Mesenchymal stem cell (in vitro differentiated cells and primary cell): ENCODE measurements around the gene RAB18.

Source experiments
- DNase-seq: peaks from one replicate; pipeline ENCODE4 v3.0.0-alpha.2; 2013
- H2AFZ ChIP-seq: one replicate; pipeline ENCODE4 v1.6.1; 2013; ENCODE audit warnings: low read depth, mild to moderate bottlenecking, control low read depth, inconsistent platforms, low read length, moderate library complexity
- H2AK5ac ChIP-seq: 2 replicates; pipeline ENCODE4 v1.6.1; 2013; ENCODE audit warnings: low read length, moderate library complexity, mild to moderate bottlenecking, inconsistent platforms; ENCODE audit not compliant: severe bottlenecking
- H2BK120ac ChIP-seq: one replicate; pipeline ENCODE4 v1.6.1; 2013; ENCODE audit warnings: low read depth, mild to moderate bottlenecking, inconsistent platforms, low read length, moderate library complexity
- H2BK12ac ChIP-seq, 2 experiments: one replicate each; pipeline ENCODE4 v1.6.1; 2013; ENCODE audit warnings: inconsistent platforms in 2 of 2, low read length in 2 of 2, mild to moderate bottlenecking in 2 of 2, moderate library complexity in 2 of 2, control low read depth in 1 of 2
- H2BK15ac ChIP-seq: one replicate; pipeline ENCODE4 v1.6.1; 2013; ENCODE audit warnings: mild to moderate bottlenecking, low read depth, inconsistent platforms; ENCODE audit not compliant: poor library complexity, severe bottlenecking
- H2BK5ac ChIP-seq: 2 replicates; pipeline ENCODE4 v1.6.1; 2013; ENCODE audit warnings: low read depth, mild to moderate bottlenecking, low read length, control low read depth, inconsistent platforms; ENCODE audit not compliant: poor library complexity, severe bottlenecking
- H3K14ac ChIP-seq, 2 experiments: one replicate each; pipeline ENCODE4 v1.6.1; 2013; ENCODE audit warnings: inconsistent platforms in 2 of 2, low read length in 2 of 2, control low read depth in 1 of 2, mild to moderate bottlenecking in 1 of 2, moderate library complexity in 1 of 2
- H3K18ac ChIP-seq, 2 experiments: one replicate each; pipeline ENCODE4 v1.6.1; 2013; ENCODE audit warnings: inconsistent platforms in 2 of 2, low read length in 2 of 2, control low read depth in 1 of 2, low read depth in 1 of 2, mild to moderate bottlenecking in 1 of 2
- H3K23ac ChIP-seq, 2 experiments: one replicate each; pipeline ENCODE4 v1.6.1; 2013; ENCODE audit warnings: inconsistent platforms in 2 of 2, low read length in 2 of 2, mild to moderate bottlenecking in 2 of 2, moderate library complexity in 2 of 2, control low read depth in 1 of 2
- H3K27ac ChIP-seq: 2 replicates; pipeline ENCODE4 v1.5.1; 2013; ENCODE audit warnings: mild to moderate bottlenecking, moderate library complexity, low read length, control low read depth, inconsistent platforms; ENCODE audit not compliant: poor library complexity, severe bottlenecking
- H3K27me3 ChIP-seq, 2 experiments: 2 replicates each; pipeline versions ENCODE4 v1.6.1 to v1.7.0; 2013; ENCODE audit warnings: low read length in 2 of 2, mild to moderate bottlenecking in 2 of 2, moderate library complexity in 2 of 2, control low read depth in 1 of 2, inconsistent platforms in 1 of 2; ENCODE audit not compliant: control insufficient read depth in 1 of 2, insufficient read depth in 1 of 2
- H3K36me3 ChIP-seq, 2 experiments: 2 replicates each; pipeline versions ENCODE4 v1.6.1 to v1.7.0; 2013; ENCODE audit warnings: low read length in 2 of 2, control low read depth in 1 of 2, inconsistent platforms in 1 of 2, low read depth in 1 of 2, mild to moderate bottlenecking in 1 of 2; ENCODE audit not compliant: insufficient read depth in 2 of 2, control insufficient read depth in 1 of 2
- H3K4ac ChIP-seq, 2 experiments: one replicate each; pipeline ENCODE4 v1.6.1; 2013; ENCODE audit warnings: inconsistent platforms in 2 of 2, low read length in 2 of 2, mild to moderate bottlenecking in 2 of 2, moderate library complexity in 2 of 2, control low read depth in 1 of 2, low read depth in 1 of 2
- H3K4me1 ChIP-seq: 2 replicates; pipeline ENCODE4 v1.6.1; 2013; ENCODE audit warnings: low read depth, low read length, control low read depth; ENCODE audit not compliant: control insufficient read depth, insufficient read depth
- H3K4me2 ChIP-seq: 2 replicates; pipeline ENCODE4 v1.6.1; 2013; ENCODE audit warnings: low read length, mild to moderate bottlenecking, inconsistent platforms; ENCODE audit not compliant: poor library complexity, severe bottlenecking
- H3K4me3 ChIP-seq, 2 experiments: 2 replicates each; pipeline versions ENCODE4 v1.5.1 to v1.7.0; 2013; ENCODE audit warnings: low read length in 2 of 2, mild to moderate bottlenecking in 2 of 2, control low read depth in 1 of 2, low read depth in 1 of 2; ENCODE audit not compliant: insufficient read depth in 1 of 2
- H3K79me1 ChIP-seq: replicated peaks from 2 replicates; pipeline ENCODE4 v1.6.1; 2013; ENCODE audit warnings: mild to moderate bottlenecking, control low read depth, low read length, inconsistent platforms; ENCODE audit not compliant: poor library complexity, severe bottlenecking
- H3K9ac ChIP-seq: 2 replicates; pipeline ENCODE4 v1.7.0; 2013; ENCODE audit warnings: mild to moderate bottlenecking, low read length, moderate library complexity
- H3K9me3 ChIP-seq: 2 replicates; pipeline ENCODE4 v1.7.0; 2013; ENCODE audit warnings: mild to moderate bottlenecking, low read length; ENCODE audit not compliant: control insufficient read depth
- H4K8ac ChIP-seq: one replicate; pipeline ENCODE4 v1.6.1; 2013; ENCODE audit warnings: inconsistent platforms, mild to moderate bottlenecking, low read length, moderate library complexity
- H4K91ac ChIP-seq: one replicate; pipeline ENCODE4 v1.6.1; 2013; ENCODE audit warnings: mild to moderate bottlenecking, low read length, inconsistent platforms
- WGBS: methylation state at CpG from one replicate; pipeline ENCODE4 v1.1.7; 2013; ENCODE audit warnings: mixed read lengths; 5-methylcytosine and 5-hydroxymethylcytosine counted together

RAB18 gene

GRCh38 chr10:27578316-27578715 is 74.2 kb downstream of the RAB18 start:
- no peak overlapping the region for H3K9ac ChIP-seq
- H3K36me3 ChIP-seq: no peaks in the 10 kb centered on the region
- DNase-seq: no peak
- peaks cover 3% of the 10 kb centered on the region for H3K9me3 ChIP-seq
- H2BK15ac ChIP-seq: no peak overlapping the region
- H3K27me3 ChIP-seq: no peaks in the 10 kb centered on the region
- 68% methylated on average over 4 of the region's 4 CpGs for WGBS
- no peak overlapping the region for H3K27ac ChIP-seq
- H3K18ac ChIP-seq: no peak overlapping the region
- no peak overlapping the region for H2AFZ ChIP-seq
- no peak overlapping the region for H3K4me3 ChIP-seq
- no peak overlapping the region for H4K91ac ChIP-seq
- H3K4ac ChIP-seq: no peak overlapping the region
- no peak overlapping the region for H3K4me2 ChIP-seq
- H3K14ac ChIP-seq: no peak overlapping the region
- no peak overlapping the region for H3K23ac ChIP-seq
- H3K79me1 ChIP-seq: no peaks in the 10 kb centered on the region
- no peak overlapping the region for H2BK120ac ChIP-seq
- no peak overlapping the region for H4K8ac ChIP-seq
- H2BK12ac ChIP-seq: no peak overlapping the region
- no peaks in the 10 kb centered on the region for H3K4me1 ChIP-seq
- H2BK5ac ChIP-seq: no peak overlapping the region
- H2AK5ac ChIP-seq: no peak overlapping the region

GRCh38 chr10:27581225-27581624 is 77.1 kb downstream of the RAB18 start:
- Histone ChIP-seq H2AFZ (no peak overlapping the region), H3K14ac (no peak overlapping the region), H3K79me1 (no peaks in the 10 kb centered on the region), H4K8ac (no peak overlapping the region), H2AK5ac (no peak overlapping the region), H2BK15ac (no peak overlapping the region), H3K4ac (no peak overlapping the region), H3K9ac (no peak overlapping the region), H3K27me3 (no peaks in the 10 kb centered on the region), H3K23ac (no peak overlapping the region), H2BK12ac (no peak overlapping the region), H3K18ac (no peak overlapping the region), H2BK5ac (no peak overlapping the region), H4K91ac (no peak overlapping the region), H3K36me3 (no peaks in the 10 kb centered on the region), H3K4me3 (no peak overlapping the region), H2BK120ac (no peak overlapping the region), H3K4me2 (no peak overlapping the region), H3K27ac (no peak overlapping the region), H3K9me3 (peaks cover 7% of the 10 kb centered on the region), H3K4me1 (no peaks in the 10 kb centered on the region)
- 82% methylated on average over 2 of the region's 4 CpGs for WGBS
- DNase-seq: no peak

- no peak overlapping the region for H3K18ac ChIP-seq
Measured at GRCh38 chr10:27584302-27584701, 80.2 kb downstream of the RAB18 start.

More at GRCh38 chr10:27584302-27584701, 80.2 kb downstream of the RAB18 start:
- Histone ChIP-seq H2BK5ac (no peak overlapping the region), H3K79me1 (no peaks in the 10 kb centered on the region), H3K36me3 (no peaks in the 10 kb centered on the region), H3K14ac (no peak overlapping the region), H2AFZ (no peak overlapping the region), H3K27ac (no peak overlapping the region), H3K9me3 (peaks cover 7% of the 10 kb centered on the region), H3K4me2 (no peak overlapping the region), H3K4me3 (no peak overlapping the region), H4K91ac (no peak overlapping the region), H2BK120ac (no peak overlapping the region), H3K23ac (no peak overlapping the region), H4K8ac (no peak overlapping the region), H2BK15ac (no peak overlapping the region), H3K9ac (no peak overlapping the region), H2BK12ac (no peak overlapping the region), H3K27me3 (no peaks in the 10 kb centered on the region), H3K4ac (no peak overlapping the region), H3K4me1 (no peaks in the 10 kb centered on the region), H2AK5ac (no peak overlapping the region)
- DNase-seq: no peak
- 90% methylated on average over 2 of the region's 2 CpGs for WGBS
